ENCODE data around the gene CAMK2N1.
A peak's percentile ranks its signal among the peaks of the same experiment; 100 is the strongest.

- TF ChIP-seq CTCF (conservative IDR thresholded peaks at IDR 0.05 in 1 of 2, IDR thresholded peaks at IDR 0.05 in 1 of 2; ENCODE audit: low read depth in 1 of 2, low read length in 2 of 2) = peak; percentile 97 to 99
- no peak for TF ChIP-seq EZH2 (IDR thresholded peaks at IDR 0.05; ENCODE audit: low read length, missing control alignments)
Observed at GRCh38 chr1:20493839-20494608, 8.0 kb upstream of the CAMK2N1 start.
